HG03108 (cell line): ENCODE data around the gene HENMT1.
A peak's percentile ranks its signal among the peaks of the same experiment; 100 is the strongest.
"Not testable (repeated sequence)": the region's sequence is repeated elsewhere in the genome, so short reads cannot be mapped to it uniquely, and the experiment has no call there.

ENCODE experiments used
- ATAC-seq: cut with Tn5 transposase; IDR thresholded peaks from one replicate; pipeline ENCODE4 v1.9.1; 2021; ENCODE audit warnings: moderate library complexity; ENCODE audit not compliant: unreplicated experiment

The HENMT1 gene

DNA sequence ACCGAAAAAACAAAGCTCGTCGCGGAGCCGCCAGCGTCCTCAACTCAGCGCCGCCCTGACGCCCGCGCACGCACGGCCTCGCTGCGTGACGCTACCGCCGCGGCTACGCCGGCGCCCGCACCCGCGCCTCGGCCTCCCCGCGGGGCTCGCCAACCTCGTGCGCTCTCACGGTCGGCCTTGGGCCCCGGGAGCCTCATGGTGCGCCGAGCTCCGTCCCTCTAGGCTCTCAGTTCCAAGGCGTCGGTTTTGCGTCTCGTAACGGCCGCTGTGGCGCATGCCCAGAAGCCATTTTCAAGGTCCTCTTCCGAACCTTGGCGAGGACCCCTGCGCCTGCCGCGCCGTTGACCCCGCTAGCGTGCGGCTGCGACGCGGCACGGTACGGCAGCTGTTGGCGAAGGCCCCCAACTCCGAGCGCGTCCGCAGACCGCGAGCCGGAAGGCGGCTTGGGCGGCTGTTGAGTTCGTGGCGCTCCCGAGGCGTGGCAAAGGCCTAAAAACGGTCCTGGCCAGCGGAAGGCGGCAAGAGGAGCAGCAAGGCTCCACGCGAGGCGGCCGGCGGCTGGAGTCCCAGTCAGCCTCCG is at the start of gene HENMT1:
HENMT1 (minus strand) TSS at position 64 of the 580 bp plus-strand sequence. CDS start 1,209 bp downstream, outside the sequence.
- peak; percentile 75 for ATAC-seq

DNA sequence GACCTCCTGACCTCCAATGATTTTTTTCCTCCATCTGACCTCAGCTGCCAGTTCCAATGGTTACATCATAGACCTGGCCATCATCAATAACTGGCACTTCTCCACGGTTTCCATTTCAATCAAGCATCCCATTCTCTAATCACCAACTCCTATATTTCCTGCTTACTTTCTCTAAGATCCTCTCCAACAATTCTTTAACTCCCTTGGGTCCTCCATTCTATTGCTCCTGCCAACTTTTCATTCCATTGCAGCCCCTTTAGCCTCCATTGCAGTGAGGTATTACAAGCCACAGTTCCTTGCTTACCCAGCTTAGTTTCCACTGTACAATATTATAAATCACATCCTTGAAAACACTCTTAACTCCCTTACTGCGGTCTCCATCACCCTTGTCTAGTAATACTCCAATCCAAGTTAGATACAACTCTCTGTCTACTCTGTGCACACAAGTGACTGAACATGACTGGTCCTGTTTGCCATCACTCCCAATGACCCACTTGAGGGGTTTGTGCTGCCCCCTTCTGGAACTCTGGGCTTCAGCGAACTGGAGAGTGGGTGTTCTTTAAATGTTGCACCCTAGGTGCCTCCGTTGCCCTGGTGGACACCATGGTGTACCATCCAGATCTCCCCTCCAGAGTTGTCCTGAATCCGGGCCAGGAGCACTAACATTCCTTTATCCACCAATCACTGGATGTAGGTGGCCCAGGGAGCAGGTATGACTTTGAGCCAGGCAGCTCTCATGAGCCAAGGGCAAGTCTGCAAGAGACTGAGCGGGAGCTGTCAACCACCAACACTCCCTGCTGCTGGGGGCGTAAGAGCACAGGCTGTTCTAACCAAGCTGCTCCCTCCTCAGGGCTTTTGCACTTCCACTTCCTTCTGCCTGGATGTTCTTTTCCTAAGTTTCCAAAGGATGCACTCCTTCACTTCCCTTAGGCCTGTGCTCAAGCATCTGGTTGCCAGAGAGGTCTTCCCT is 48.1 kb upstream of the HENMT1 start:
- ATAC-seq = no peak

DNA sequence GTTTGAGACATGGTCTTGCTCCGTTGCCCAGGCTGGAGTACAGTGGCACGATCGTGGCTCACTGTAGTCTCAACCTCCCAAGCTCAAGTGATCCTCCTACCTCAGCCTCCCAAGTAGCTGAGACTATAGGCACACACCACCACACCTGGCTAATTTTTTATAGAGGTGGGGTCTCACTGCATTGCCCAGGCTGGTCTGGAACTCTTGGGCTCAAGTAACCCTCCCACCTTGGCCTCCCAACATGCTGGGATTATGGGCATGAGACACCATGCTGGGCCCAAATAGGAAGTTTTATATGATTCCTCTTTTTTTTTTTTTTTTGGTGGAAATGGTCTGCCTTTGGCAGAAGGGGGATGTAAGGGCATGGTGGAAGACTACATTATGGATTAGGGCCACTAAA is 45.8 kb upstream of the HENMT1 start:
- ATAC-seq = no peak

DNA sequence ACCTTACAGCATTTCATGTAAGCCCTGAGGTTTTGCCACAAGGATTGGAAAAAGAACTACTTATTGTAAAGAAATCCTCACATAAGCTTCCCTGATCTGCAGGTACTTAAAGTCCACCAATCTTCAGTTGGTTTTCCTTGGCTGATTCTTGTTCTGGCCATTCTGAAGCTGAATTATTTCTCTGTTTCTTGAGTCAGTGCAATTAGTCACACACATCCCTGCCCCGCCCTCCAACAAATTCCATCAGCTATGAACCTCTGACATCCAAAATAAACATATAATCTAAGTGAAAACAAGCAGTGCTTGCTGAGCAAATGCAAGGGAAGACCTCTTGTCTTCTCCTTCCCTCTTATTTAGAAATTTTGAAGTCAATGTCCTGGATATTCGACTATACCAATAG is 43.6 kb upstream of the HENMT1 start:
- no peak for ATAC-seq

DNA sequence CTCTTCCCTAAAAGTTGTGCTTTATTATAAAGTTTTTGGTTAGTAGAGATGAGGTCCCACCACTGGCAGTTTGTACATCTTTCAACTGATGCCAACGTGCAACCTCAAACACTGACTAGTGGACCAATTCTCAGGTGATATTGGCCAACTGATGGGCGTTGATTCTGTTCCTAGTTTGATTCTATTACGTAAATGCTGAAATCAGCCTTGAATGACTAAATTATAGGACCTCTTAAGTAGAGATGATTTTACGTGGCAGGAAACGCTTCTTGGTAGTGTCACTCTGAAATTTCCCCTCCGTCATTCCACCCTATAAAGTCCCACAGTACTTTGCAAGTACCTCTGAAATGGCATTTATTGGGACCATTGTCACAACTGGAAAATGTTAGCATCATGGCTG is 43.0 kb upstream of the HENMT1 start:
- ATAC-seq = no peak

DNA sequence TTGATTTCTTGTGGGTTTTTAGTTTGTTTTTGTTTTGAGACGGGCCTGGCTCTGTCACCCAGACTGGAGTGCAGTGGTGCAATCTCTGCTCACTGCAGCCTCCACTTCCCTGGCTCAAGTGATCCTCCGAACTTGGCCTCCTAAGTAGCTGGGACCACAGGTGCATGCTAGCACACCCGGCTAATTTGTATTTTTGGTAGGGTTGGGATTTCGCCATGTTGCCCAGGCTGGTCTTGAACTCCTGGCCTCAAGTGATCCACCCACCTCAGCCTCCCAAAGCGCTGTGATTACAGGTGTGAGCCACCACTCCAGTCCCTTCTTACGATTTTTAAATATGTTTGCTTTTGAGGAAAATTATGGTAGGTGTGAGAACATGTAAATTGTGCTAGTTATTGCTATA is 41.2 kb upstream of the HENMT1 start:
- not testable (repeated sequence) for ATAC-seq

DNA sequence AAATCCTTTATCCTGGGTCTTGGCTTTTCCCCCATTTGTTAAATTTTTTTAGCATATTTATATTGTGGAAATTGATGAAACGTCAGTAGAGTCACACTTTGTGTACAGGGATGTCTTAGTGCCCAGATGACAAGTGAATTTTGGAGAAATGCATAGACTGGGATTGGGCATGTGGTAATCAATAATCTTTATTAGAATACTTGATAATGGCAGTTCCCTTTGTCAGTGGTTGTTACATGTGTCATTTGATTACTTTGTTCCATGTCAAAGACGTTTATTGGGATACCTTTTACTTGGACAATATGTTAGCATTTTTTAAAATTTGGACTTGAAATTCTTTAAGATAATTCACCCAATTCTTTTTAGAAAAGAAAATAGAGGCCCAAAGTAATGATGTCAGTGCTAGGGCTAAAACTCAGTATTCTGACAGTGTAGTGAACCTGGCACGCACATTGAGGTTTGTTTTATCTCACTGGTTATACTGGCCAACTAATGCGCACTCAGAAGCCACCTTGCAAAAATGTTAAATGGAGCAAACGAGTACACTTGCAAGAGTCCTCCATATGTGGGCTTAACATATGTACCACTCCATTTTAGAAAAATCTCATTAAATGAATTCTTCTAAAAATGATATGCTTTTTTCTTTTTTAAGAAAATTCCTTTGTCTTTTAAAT is 40.4 kb upstream of the HENMT1 start:
- no peak for ATAC-seq

DNA sequence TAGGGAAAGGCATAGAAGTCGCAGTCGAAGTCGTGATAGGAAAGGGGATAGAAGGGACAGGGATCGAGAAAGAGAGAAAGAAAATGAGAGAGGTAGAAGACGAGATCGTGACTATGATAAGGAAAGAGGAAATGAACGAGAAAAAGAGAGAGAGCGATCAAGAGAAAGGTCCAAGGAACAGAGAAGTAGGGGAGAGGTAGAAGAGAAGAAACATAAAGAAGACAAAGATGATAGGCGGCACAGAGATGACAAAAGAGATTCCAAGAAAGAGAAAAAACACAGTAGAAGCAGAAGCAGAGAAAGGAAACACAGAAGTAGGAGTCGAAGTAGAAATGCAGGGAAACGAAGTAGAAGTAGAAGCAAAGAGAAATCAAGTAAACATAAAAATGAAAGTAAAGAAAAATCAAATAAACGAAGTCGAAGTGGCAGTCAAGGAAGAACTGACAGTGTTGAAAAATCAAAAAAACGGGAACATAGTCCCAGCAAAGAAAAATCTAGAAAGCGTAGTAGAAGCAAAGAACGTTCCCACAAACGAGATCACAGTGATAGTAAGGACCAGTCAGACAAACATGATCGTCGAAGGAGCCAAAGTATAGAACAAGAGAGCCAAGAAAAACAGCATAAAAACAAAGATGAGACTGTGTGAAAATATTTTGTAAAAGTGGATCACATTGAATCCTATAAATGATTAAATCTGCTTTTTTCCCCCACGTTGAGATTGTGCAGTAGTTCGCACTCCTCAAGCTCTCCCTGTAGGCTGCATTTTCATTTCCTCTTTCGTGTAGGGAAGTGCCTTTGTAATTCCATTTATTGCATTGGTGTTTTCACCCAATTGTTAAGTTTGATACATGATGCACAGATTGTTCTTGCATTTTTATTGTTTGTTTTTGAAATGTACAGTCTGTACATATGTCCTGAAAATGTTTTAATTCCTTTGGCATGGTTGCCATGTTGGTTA is 38.8 kb upstream of the HENMT1 start:
- no peak for ATAC-seq

DNA sequence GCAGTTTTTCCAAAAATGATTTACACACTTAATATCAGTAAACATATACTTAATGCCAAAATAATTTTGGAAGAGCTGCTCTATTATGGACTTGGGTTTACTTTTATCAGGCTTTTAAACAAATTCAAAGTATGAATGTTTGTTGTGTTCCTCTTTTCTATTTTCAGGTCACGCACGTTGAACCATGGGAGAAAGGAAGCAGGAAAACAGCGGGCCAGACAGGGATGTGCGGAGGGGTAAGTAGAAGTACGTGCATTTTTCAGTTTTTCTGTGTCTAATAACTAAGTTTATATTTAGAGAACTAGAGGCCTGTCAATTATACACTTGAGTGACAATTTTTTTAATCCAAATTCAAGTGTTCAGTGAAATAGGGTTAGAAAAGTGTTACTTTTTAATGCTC is 34.6 kb upstream of the HENMT1 start:
- no peak for ATAC-seq

DNA sequence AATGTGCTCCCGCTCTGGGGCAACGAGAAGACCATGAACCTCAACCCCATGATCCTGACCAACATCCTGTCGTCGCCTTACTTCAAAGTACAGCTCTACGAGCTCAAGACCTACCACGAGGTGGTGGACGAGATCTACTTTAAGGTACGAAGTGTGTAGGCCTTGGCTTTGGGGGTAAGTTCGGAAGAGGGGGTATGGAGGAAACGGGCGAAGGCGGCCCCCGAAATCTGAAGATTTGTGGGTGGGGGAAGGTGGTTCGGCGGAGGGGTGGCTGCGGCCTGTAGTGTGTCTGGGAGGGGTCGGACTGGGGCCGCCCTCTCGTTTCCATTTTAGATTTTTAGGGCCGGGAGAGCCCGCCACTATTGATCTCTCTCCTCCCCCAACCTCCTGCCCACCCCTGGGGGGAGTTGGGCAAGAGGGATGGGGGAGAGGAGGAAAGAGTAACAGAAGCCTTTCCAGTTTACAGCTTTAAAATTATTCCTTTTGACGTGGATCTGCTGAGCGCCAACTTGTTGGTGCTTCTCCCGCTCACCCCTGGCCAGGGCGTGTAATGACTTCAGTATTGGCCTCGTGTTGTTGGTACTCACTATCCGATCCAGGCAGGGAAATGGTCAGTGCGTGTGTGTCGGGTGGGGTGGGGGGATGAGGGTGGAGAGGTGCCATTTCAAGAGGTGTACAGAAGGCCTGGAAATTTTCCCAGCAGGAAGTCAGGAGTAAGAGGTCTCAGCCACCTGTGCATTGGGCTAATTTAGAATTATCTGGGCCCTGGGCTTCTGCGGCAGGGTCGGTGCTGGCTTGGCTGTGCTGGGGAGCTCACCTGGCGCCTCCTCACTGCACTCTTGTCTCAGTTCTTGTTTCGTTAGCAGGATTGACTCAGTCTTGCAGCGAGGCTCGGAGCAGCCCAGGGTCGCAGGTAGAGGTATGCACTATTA is 32.1 kb upstream of the HENMT1 start:
- peak; percentile 51 for ATAC-seq

DNA sequence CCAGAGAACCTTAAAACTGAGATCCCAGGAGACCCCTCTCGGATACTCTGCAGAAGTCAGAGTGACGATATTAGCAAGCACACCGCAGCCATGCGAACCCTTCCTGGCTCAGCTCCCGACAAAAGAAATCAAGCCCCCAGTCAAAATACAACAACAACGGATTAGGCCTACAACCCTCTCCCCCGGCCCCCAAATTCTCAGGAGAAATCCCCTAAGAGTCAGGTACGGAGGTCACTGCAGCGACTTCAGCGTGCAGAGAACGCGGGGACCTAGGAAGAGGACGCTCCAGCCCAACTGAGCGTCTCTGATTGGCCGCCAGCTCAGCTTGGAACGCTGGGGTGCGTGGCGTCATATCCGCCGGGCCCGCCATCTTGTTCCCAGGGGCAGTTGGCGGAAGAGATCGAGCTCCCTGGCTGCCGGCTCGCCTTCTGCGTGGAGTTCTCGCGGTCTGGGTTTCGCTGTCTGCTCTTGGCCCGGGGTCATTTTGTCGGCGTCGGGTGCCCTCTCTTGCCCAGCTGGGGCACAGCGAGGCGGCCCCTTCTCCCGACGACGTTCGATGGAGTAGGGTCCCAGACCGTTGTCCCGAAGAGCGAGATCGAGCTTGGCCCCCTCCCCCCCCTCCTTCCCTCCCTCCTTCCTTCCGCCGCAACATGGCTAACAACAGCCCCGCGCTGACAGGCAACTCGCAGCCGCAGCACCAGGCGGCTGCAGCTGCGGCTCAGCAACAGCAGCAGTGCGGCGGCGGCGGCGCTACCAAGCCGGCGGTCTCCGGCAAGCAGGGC is 31.2 kb upstream of the HENMT1 start, which contains the start of gene PRPF38B:
PRPF38B (plus strand) TSS at position 369 of the 782 bp plus-strand sequence; CDS start at position 651, 282 bp downstream.
- peak; percentile 91 for ATAC-seq

DNA sequence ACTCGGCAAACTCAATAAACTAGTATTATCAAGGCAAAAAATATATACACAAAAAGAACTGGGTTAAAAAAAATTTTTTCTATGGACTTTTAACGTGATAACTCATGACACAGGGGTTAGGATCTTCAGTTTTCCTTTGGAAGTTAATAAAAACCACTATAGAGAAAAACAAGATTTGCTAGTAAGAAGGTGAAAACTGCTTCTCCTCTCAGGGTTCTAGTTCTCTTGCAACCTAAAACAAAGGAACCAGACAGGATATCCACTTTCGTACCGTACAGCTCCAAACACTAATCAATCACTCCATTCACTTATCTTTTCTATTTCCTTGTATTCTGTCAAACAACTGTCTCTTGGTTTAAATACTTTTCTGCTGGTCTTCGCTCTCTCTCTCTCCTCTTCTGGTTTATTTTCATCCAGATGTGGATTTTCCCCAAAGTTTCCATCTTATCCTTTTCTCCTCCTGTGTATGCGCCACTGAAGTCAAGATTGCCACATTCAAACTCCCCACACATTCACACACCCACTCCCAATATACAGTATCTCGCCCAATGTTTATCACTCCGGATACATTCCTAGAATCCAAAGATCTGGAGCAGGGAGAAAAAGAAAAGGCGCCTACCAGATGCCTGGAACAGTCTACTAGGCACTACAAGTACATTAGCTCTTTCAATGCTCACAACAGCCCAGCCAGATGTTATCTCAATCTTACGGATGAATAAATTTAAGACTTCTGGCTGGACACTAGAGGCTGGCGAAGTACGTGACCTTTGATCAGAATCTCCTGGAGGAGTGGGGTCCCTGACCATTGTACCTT is 30.4 kb upstream of the HENMT1 start:
- no peak for ATAC-seq

DNA sequence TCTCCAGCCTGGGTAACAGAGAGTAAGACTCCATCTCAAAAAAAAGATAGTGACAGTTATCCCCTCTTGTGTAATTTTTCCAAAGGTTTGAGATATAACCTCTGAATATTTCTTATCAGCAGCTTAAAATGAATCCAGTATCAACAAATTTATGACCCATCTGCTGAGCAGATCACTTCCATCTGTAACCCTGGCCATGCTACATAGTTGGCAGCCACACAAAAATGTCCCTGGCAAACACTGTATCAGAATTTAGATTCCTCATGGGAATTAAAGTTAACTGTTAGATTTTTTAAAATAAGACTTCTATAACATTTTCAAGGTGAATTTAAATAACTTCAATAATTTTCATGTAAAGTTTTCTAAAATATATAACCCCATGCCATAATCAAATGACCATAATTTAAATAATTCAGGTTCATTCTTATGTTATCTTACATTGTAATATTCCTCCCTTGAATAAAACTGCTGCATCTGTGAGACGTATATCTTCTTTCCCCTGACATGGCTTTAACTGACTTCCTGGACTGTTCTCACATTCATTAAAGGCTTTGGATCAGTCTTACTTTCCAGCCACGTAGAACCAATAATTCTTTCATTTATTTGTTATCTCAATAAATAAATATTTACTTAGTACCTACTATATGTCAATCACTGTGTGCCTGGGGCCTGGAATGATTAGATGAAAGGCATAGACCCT is 25.9 kb upstream of the HENMT1 start:
- no peak for ATAC-seq

DNA sequence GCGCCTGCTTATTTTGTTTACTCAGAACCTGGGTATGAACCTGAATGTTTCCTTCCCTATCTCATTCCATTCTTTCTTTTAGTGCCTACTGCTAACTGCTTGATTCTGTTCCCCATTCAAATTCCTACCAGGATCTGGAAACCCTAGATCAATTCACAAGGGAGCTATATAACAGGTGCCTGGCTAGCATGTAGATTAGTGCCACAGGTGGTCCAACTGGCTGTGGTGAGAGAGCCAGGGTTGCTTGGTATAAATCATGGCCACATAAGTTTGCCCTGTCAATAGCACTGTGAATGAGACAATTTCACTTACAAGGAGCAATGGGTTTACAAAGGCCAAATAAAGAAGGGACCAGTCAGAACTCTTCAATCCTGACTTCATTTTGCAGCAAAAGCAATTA is 24.6 kb upstream of the HENMT1 start:
- ATAC-seq = no peak

DNA sequence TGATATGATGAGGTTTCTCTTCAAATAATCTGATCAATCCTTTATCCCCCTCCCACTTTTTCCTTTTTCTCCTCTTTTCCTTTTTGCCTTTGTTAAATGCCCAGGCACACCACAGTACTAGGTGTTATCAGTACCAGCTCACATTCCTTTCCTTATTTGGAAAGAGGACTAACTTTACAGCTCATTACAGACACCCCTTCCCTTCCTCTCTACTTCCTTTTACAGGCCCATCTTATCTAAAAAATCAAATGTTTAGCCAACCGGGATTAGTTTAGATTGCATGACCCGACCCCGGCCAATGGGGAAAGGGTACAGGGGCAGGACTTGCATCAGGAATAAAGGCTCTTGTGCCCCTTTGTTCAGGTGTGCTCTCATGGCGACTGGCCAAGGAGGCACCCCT is 20.8 kb upstream of the HENMT1 start:
- ATAC-seq = not testable (repeated sequence)

DNA sequence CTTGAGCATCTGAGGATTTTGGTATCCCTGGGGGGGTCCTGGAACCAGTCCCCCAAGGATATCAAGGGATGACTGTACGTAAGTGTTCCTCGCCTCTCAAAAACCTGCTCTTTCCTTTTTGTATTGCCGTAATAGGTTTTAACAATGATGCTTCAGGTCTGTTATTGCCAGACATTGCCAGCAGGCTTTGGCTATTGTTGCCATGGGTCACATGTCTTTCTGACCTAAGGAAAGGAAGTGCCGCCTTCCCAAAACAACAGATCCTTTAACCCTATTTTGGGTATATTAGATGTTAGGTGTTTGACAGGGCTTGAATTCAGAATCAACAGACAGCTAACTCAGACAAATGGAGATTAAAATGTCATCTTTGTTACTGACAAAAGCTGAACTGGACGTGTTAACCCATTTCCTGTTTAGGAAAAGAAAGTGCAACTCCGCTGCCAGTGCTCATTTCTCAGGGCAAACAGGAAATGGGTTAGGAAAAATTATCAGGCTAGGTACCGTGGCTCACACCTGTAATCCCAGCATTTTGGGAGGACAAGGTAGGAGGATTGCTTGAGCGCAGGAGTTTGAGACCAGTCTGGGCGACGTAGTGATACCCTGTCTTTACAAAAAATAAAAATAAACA is 18.8 kb upstream of the HENMT1 start:
- ATAC-seq = no peak

DNA sequence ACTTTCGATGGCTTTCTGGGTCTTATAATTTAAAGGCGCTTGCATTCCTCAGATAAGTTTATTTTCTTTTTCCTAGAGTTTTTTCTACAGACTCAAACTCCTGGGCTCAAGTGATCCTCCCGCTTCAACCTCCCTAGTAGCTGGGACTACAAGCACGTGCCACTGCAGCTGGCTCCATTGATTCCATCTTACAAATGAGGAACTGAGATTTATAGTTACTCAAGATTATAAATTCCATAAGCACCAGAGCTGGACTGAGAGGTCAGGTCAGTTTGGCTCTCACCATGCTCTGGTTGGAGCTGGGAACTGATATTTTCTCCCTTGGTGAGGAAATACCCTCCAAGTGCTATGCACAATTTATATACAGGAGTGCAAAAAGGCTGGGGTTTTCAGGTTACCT is 17.8 kb upstream of the HENMT1 start:
- no peak for ATAC-seq
